HepG2 (cell line): ENCODE results near the gene MEGF10. TPM values are rescaled to one million over a fixed set of nuclear protein-coding genes. Genes with fewer than 3 reads are reported as not detected.

Experiments used
- ATAC-seq: fragments of 200-7000 bp; cut with Tn5 transposase; 3 replicates; pipeline ENCODE4 v1.9.1; 2020; ENCODE audit warnings: mild to moderate bottlenecking, moderate library complexity
- BruUV-seq: library from RNA; stranded (reverse); fragments of 400-500 nt; replicated peaks from 2 replicates; lab custom pipeline; 2021; lab: Mats Ljungman, UMichigan
- CTCF ChIA-PET: fragments of 300-600 bp; formaldehyde crosslinking; extraction: SDS; loops from one replicate; lab custom pipeline; 2021; ENCODE audit warnings: low total read pairs, inconsistent platforms, low intra/inter-chr PET ratio; lab: Yijun Ruan, JAX
- POLR2A ChIA-PET: fragments of 350-600 bp; sonication (Branson Sonifier 250); formaldehyde crosslinking; loops from one replicate; lab custom pipeline; 2020; ENCODE audit warnings: antibody characterized with exemption, inconsistent platforms; lab: Yijun Ruan, JAX
- DNase-seq: peaks from one replicate; pipeline ENCODE4 v3.0.0-alpha.2; 2015; ENCODE audit warnings: low spot score
- FAIRE-seq: peaks from 3 replicates; lab custom pipeline; 2011; peaks lifted over from hg19 to GRCh38; lab: Jason Lieb, UNC
- H2AFZ ChIP-seq: one replicate; pipeline ENCODE4 v1.6.1; 2011; ENCODE audit warnings: low read length, inconsistent platforms
- H3K27ac ChIP-seq: fragments of 300-600 bp; 3 replicates; pipeline ENCODE4 v1.8.0; 2011; ENCODE audit warnings: mixed run types, mild to moderate bottlenecking, mixed read lengths, low read length, inconsistent platforms; ENCODE audit not compliant: insufficient read depth; ENCODE audit errors: extremely low read length
- H3K27me3 ChIP-seq, 2 experiments: fragments of 200-600 bp in 1 of 2; 2 replicates in 1 of 2; 3 replicates in 1 of 2; pipeline versions ENCODE4 v1.6.0 to v1.8.0; 2011; ENCODE audit warnings: low read length in 2 of 2, mild to moderate bottlenecking in 2 of 2, moderate library complexity in 2 of 2, inconsistent platforms in 1 of 2; ENCODE audit not compliant: insufficient read depth in 2 of 2, control insufficient read depth in 1 of 2
- H3K36me3 ChIP-seq, 2 experiments: fragments of 200-600 bp in 1 of 2; replicated peaks in 1 of 2; 2 replicates in 1 of 2; 3 replicates in 1 of 2; pipeline versions ENCODE4 v1.5.1 to v1.8.0; 2011; ENCODE audit warnings: low read length in 2 of 2, inconsistent platforms in 1 of 2; ENCODE audit not compliant: insufficient read depth in 2 of 2, control insufficient read depth in 1 of 2
- H3K4me1 ChIP-seq: 2 replicates; pipeline ENCODE4 v1.5.1; 2012; ENCODE audit warnings: low read length, inconsistent platforms; ENCODE audit not compliant: insufficient read depth
- H3K4me2 ChIP-seq: 2 replicates; pipeline ENCODE4 v1.6.0; 2011; ENCODE audit warnings: low read depth, low read length, inconsistent platforms
- H3K4me3 ChIP-seq, 3 experiments: fragments of 200-600 bp in 1 of 3; sonication (generic), shearing (Covaris generic) in 1 of 3; replicated peaks in 1 of 3; 2 replicates each; pipeline ENCODE4 v1.5.1; 2011 to 2016; ENCODE audit warnings: low read length in 3 of 3, inconsistent platforms in 2 of 3, low read depth in 2 of 3, mild to moderate bottlenecking in 2 of 3, control low read depth in 1 of 3, mixed read lengths in 1 of 3; ENCODE audit not compliant: insufficient read depth in 1 of 3
- H3K79me2 ChIP-seq: one replicate; pipeline ENCODE4 v1.6.1; 2011; ENCODE audit warnings: low read length, inconsistent platforms; ENCODE audit not compliant: insufficient read depth
- H3K9ac ChIP-seq: 2 replicates; pipeline ENCODE4 v1.6.0; 2011; ENCODE audit warnings: mild to moderate bottlenecking, low read depth, low read length, inconsistent platforms; ENCODE audit not compliant: insufficient read depth
- H3K9me3 ChIP-seq: 2 replicates; pipeline ENCODE4 v1.5.1; 2012; ENCODE audit warnings: mild to moderate bottlenecking, low read length
- H4K20me1 ChIP-seq: 2 replicates; pipeline ENCODE4 v1.6.0; 2011; ENCODE audit warnings: inconsistent platforms, mild to moderate bottlenecking, low read length, moderate library complexity; ENCODE audit not compliant: insufficient read depth
- DBP ChIP-seq: sonication (generic); formaldehyde crosslinking; IDR thresholded peaks from 2 replicates; pipeline ENCODE4 v1.4.0; 2020; ENCODE audit warnings: missing genetic modification reagents; ENCODE audit errors: not compliant biosample characterization
- IKZF5 ChIP-seq: IDR thresholded peaks from 2 replicates; pipeline ENCODE4 v1.6.1; 2018; ENCODE audit warnings: missing genetic modification reagents, mild to moderate bottlenecking, missing compliant biosample characterization
- NR2F2 ChIP-seq: IDR thresholded peaks from 2 replicates; pipeline ENCODE4 v1.6.1; 2012; ENCODE audit warnings: low read depth, inconsistent platforms, borderline replicate concordance
- ZNF280B ChIP-seq: sonication (generic); formaldehyde crosslinking; IDR thresholded peaks from 2 replicates; pipeline ENCODE4 v1.5.0; 2020; ENCODE audit warnings: missing genetic modification reagents, mild to moderate bottlenecking, borderline replicate concordance
- ZNF317 ChIP-seq: sonication (generic); formaldehyde crosslinking; IDR thresholded peaks from 2 replicates; pipeline ENCODE4 v1.5.0; 2020; ENCODE audit warnings: mild to moderate bottlenecking, missing genetic modification reagents
- ZNF703 ChIP-seq: sonication (generic); formaldehyde crosslinking; IDR thresholded peaks from 2 replicates; pipeline ENCODE4 v1.5.1; 2020; ENCODE audit warnings: missing genetic modification reagents, mild to moderate bottlenecking, moderate library complexity, borderline replicate concordance
- ZSCAN21 ChIP-seq: sonication (generic); formaldehyde crosslinking; IDR thresholded peaks from 2 replicates; pipeline ENCODE4 v1.8.0; 2022; ENCODE audit warnings: mild to moderate bottlenecking, missing genetic modification reagents, moderate library complexity, borderline replicate concordance
- WGBS: methylation state at CpG from one replicate; pipeline ENCODE4 v1.1.6; 2017; ENCODE audit warnings: low lambda C conversion rate; 5-methylcytosine and 5-hydroxymethylcytosine counted together
- in situ Hi-C: cut with HindIII; loops from 2 replicates; pipeline ENCODE4 v1.10.0; 2017; ENCODE audit warnings: low pct_unique_long_range_greater_than_20kb; ENCODE audit not compliant: extremely low pct_ligation_motif_present
- intact Hi-C: fragments of 100-400 bp; cut with micrococcal nuclease; formaldehyde crosslinking; loops from one replicate; pipeline ENCODE4 v1.10.0; 2022; ENCODE audit not compliant: unreplicated experiment
- polyA plus RNA-seq, 8 experiments: library from polyadenylated mRNA; depleted of rRNA in 3 of 8; stranded (reverse) in 7 of 8; unstranded in 1 of 8; fragments of >200 nt; fragmentation: Illumina TruSeq in 4 of 8; extraction: Trizol in 4 of 8; gene quantifications; 2 replicates each; pipeline versions ENCODE4 v1.2.1 to v1.2.3, GENCODE V29; 2011 to 2016; ENCODE audit warnings: low read depth in 4 of 8, missing spikeins in 1 of 8, mixed read lengths in 1 of 8; ENCODE audit not compliant: insufficient read depth in 1 of 8
- total RNA-seq, 5 experiments: library from RNA; depleted of rRNA; stranded (reverse); fragments of >200 nt; fragmentation: Illumina TruSeq; extraction: Trizol; gene quantifications; 2 replicates each; pipeline ENCODE4 v1.2.3, GENCODE V29; 2016; ENCODE audit warnings: low read depth in 1 of 5

The MEGF10 gene
- total and polyA plus RNA-seq, 2 of the 13 experiments (the other 11 are each of a cell fraction or from before 2014, with no cell fraction given) = not detected

- no peaks in the 10 kb centered on the region for H4K20me1 ChIP-seq
- intact Hi-C loops = no loop called here
- TF ChIP-seq IKZF5 (CRISPR knock-in tag) = no peak
- no peak for TF ChIP-seq NR2F2
- TF ChIP-seq DBP (CRISPR knock-in tag) = no peak
- TF ChIP-seq ZNF280B = no peak
- TF ChIP-seq ZNF317 (CRISPR knock-in tag) = no peak
- no peak for TF ChIP-seq ZNF703 (CRISPR knock-in tag)
- TF ChIP-seq ZSCAN21 (CRISPR knock-in tag) = no peak
- TF ChIP-seq, all 625 proteins: peak for 0
- Histone ChIP-seq H3K27ac (no peak overlapping the region), H2AFZ (no peak overlapping the region), H3K9me3 (no peaks in the 10 kb centered on the region), H3K27me3 (no peaks in the 10 kb centered on the region; a peak in 1 of 5 replicates), H3K36me3 (no peaks in the 10 kb centered on the region), H3K4me2 (no peak overlapping the region), H3K4me3 (no peak overlapping the region), H3K4me1 (no peaks in the 10 kb centered on the region), H3K9ac (no peak overlapping the region), H3K79me2 (no peaks in the 10 kb centered on the region)
- DNase-seq = no peak
- in situ Hi-C loops = no loop called here
- no peak for FAIRE-seq
- CTCF ChIA-PET = no interaction called here
- WGBS = 0% methylated on average over 1 of the region's 1 CpG
- POLR2A ChIA-PET = no interaction called here
- no TSS peak for BruUV-seq
- ATAC-seq = no peak
These were observed 31.8 kb downstream of the MEGF10 start for GRCh38 chr5:127322403-127322802.
